ENCODE measurements around the gene TGM2.

GRCh38 chr20:38141889-38142494 is 23.1 kb downstream of the TGM2 start:
- TF ChIP-seq CTCF (IDR thresholded peaks at IDR 0.05), result no peak
- TF ChIP-seq POLR2A (IDR thresholded peaks at IDR 0.05), result no peak
